Ovary (tissue), 9 donors: ENCODE results near the gene THBD. TPM values are rescaled to one million over a fixed set of nuclear protein-coding genes. Genes with fewer than 3 reads are reported as not detected.

Source experiments
- DNase-seq, 5 donors: peaks; one replicate each; pipeline ENCODE4 v3.0.0-alpha.2; 2019 to 2020
- H3K27ac ChIP-seq, 2 donors: fragments of 200-600 bp; one replicate each; pipeline versions ENCODE4 v1.5.1 to v1.8.0; 2019 to 2022
- H3K27me3 ChIP-seq: fragments of 200-600 bp; one replicate; pipeline ENCODE4 v1.8.0; 2022
- H3K36me3 ChIP-seq: fragments of 200-600 bp; sonication (generic); one replicate; pipeline ENCODE4 v1.5.1; 2019
- H3K4me1 ChIP-seq: one replicate; pipeline ENCODE4 v1.8.1; 2013; ENCODE audit warnings: mild to moderate bottlenecking, moderate library complexity; ENCODE audit not compliant: insufficient read depth
- H3K4me3 ChIP-seq: fragments of 200-600 bp; sonication (generic); one replicate; pipeline ENCODE4 v1.5.1; 2017
- H3K9me3 ChIP-seq, 2 donors: fragments of 200-600 bp in 1 of 2; sonication (generic) in 1 of 2; one replicate each; pipeline versions ENCODE4 v1.5.1 to v1.8.1; 2013 to 2019; ENCODE audit warnings: mild to moderate bottlenecking in 1 of 2, moderate library complexity in 1 of 2
- EP300 ChIP-seq: sonication (generic); formaldehyde crosslinking; IDR thresholded peaks from one replicate; pipeline ENCODE4 v1.6.1; 2017; ENCODE audit warnings: antibody characterized with exemption
- POLR2A ChIP-seq: fragments of 450-650 bp; IDR thresholded peaks from one replicate; pipeline ENCODE4 v1.6.1; 2017; ENCODE audit warnings: antibody characterized with exemption, mild to moderate bottlenecking, moderate library complexity
- WGBS, 3 donors: extraction: QIAGEN DNeasy Blood & Tissue Kit in 1 of 3; methylation state at CpG; one replicate each; pipeline versions ENCODE4 v1.1.5 to v1.1.7; 2013 to 2017; 5-methylcytosine and 5-hydroxymethylcytosine counted together
- intact Hi-C, 4 donors: fragments of 100-400 bp; cut with DNase I; formaldehyde crosslinking; loops; one replicate each; pipeline versions ENCODE4 v1.11.0 to v1.15.1; 2022 to 2023
- polyA plus RNA-seq, 2 donors: library from polyadenylated mRNA; stranded (reverse); fragments of 200-250 nt in 1 of 2; fragments of 350-450 nt in 1 of 2; fragmentation: Illumina TruSeq in 1 of 2; extraction: RNeasy Lipid Tissue Mini Kit (QIAGEN cat#74804) in 1 of 2; gene quantifications; one replicate each; pipeline ENCODE4 v1.2.3, GENCODE V29; 2013 to 2014
- total RNA-seq, 7 donors: library from RNA; depleted of rRNA in 2 of 7; stranded (reverse); fragments of >200 nt in 2 of 7; fragmentation: NEBNext Ultra II Directional in 3 of 7; extraction: Animal tissue kit (Norgen Biotek cat#: 25700) in 3 of 7; gene quantifications; one replicate each; pipeline versions ENCODE4 v1.1.0 to v1.2.4, GENCODE V29; 2016 to 2023
- TF ChIP-seq, protein P1 (sequence below), 3 donors: fragments of 450-650 bp in 2 of 3; fragments of 200-600 bp in 1 of 3; IDR thresholded peaks; one replicate each; pipeline versions ENCODE4 v1.5.1 to v1.8.0; 2016 to 2022; ENCODE audit warnings: antibody characterized with exemption in 3 of 3, mild to moderate bottlenecking in 1 of 3
- donor health status: DM: no; HTN: no; CAD: no; lungs with moderate emphysema.
- donor health status: DM: no; HTN: no; CAD: no.
- donor health status: Bipolar disorder and iron deficiency.
- donor health status: DM: yes; HTN: yes; CAD: no.
- donor health status: DM: no; HTN: no; CAD: no.
- donor health status: DM: yes; HTN: yes; CAD: no.

Gene THBD
- total and polyA plus RNA-seq, 9 donors = 2.5 to 29.3 (median 9.7) TPM

DNA sequence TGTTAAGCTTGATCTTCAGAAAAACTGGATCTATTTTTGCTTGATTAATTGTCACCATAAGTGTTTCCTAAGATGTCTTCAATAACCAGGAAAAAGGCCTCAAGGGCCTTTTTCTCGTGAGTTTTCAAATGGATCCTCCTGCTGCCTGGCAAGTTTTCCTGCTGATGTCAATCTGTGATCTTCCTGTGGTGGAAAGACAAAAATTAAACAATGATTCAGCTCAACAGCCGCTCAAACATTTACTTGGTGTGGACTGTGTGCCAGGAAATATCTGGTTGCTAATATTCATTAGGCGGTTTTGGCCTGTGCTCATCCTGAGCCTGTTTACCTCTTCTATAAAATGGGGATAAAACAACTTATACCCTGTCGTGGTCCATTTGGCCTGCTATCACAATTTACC is 49.7 kb downstream of the THBD start:
- Histone ChIP-seq H3K4me1 (no peaks in the 10 kb centered on the region), H3K27me3 (no peaks in the 10 kb centered on the region), H3K9me3 (no peaks in the 10 kb centered on the region), H3K36me3 (no peaks in the 10 kb centered on the region), H3K4me3 (no peak overlapping the region), H3K27ac (no peak overlapping the region)
- TF ChIP-seq EP300 (no peak), POLR2A (no peak)
- TF ChIP-seq, protein P1, sequence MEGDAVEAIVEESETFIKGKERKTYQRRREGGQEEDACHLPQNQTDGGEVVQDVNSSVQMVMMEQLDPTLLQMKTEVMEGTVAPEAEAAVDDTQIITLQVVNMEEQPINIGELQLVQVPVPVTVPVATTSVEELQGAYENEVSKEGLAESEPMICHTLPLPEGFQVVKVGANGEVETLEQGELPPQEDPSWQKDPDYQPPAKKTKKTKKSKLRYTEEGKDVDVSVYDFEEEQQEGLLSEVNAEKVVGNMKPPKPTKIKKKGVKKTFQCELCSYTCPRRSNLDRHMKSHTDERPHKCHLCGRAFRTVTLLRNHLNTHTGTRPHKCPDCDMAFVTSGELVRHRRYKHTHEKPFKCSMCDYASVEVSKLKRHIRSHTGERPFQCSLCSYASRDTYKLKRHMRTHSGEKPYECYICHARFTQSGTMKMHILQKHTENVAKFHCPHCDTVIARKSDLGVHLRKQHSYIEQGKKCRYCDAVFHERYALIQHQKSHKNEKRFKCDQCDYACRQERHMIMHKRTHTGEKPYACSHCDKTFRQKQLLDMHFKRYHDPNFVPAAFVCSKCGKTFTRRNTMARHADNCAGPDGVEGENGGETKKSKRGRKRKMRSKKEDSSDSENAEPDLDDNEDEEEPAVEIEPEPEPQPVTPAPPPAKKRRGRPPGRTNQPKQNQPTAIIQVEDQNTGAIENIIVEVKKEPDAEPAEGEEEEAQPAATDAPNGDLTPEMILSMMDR (IDR thresholded peaks at IDR 0.05) = no peak
- intact Hi-C loops = no loop called here
- WGBS, 3 donors = 83 to 86% (median 83%) methylated on average over 4 of the region's 4 CpGs
- no peak for DNase-seq

- Histone ChIP-seq H3K9me3 (no peaks in the 10 kb centered on the region), H3K27ac (no peak overlapping the region), H3K4me1 (no peaks in the 10 kb centered on the region), H3K36me3 (no peaks in the 10 kb centered on the region), H3K27me3 (no peaks in the 10 kb centered on the region), H3K4me3 (no peak overlapping the region)
- WGBS, 3 donors = 39 to 68% (median 48%) methylated on average over 2 of the region's 2 CpGs
- intact Hi-C loops = no loop called here
- DNase-seq = no peak
- TF ChIP-seq, protein P1 (IDR thresholded peaks at IDR 0.05) = no peak
- no peak for TF ChIP-seq EP300
- no peak for TF ChIP-seq POLR2A
These were observed 51.0 kb downstream of the THBD start for GRCh38 chr20:22998476-22998875.

DNA sequence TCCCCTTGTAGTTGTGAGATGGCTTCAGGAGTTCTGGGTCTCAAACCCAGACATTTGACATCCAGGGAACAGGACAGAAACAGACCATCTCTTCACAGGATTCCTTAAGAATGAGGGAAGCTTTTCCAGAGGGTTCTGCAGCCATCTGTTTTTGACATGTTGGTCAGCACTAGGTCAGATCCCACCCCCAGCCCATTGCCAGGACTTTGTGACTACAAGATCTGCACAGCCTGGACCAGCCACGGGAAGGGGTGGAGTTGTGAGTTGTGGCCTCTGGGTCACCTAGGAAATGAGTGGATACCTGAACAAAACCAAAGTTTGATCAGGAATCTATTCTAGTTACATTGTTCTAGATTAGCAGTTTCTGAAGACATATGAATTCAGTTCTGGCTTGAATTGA is 53.5 kb downstream of the THBD start:
- intact Hi-C loops = no loop called here
- H3K27ac ChIP-seq = no peak overlapping the region
- no peaks in the 10 kb centered on the region for H3K27me3 ChIP-seq
- no peak for DNase-seq
- TF ChIP-seq EP300 = no peak
- TF ChIP-seq, protein P1 (IDR thresholded peaks at IDR 0.05) = no peak
- TF ChIP-seq POLR2A = no peak
- 48 to 69% (median 60%) methylated on average over 1 of the region's 1 CpG for WGBS, 3 donors
- no peaks in the 10 kb centered on the region for H3K9me3 ChIP-seq
- no peaks in the 10 kb centered on the region for H3K4me1 ChIP-seq
- no peaks in the 10 kb centered on the region for H3K36me3 ChIP-seq
- H3K4me3 ChIP-seq = no peak overlapping the region

Other genes starting within 250 kb of the THBD start
- under 1 TPM in 2 of 7 donors, not detected in 5; 0.15 to 0.69 TPM for gene SSTR4, start 14.4 kb downstream of the THBD start, total RNA-seq
- gene SSTR4, start 14.4 kb downstream of the THBD start, polyA plus RNA-seq = not detected
- 10 to 100 TPM in 5 of 7 donors, 1 to 10 TPM in 2; 7.0 to 30.8 (median 18.3) TPM for gene CD93, start 36.7 kb upstream of the THBD start, total RNA-seq
- 10 to 100 TPM in 1 of 2 donors, 1 to 10 TPM in 1; 10.0 to 42.1 TPM for gene CD93, start 36.7 kb upstream of the THBD start, polyA plus RNA-seq